Epithelial cell of esophagus (primary cell): ENCODE results near the gene NDUFS2.
A peak's percentile ranks its signal among the peaks of the same experiment; 100 is the strongest.

ENCODE experiments used
- DNase-seq: peaks from one replicate; pipeline ENCODE4 v3.0.0; 2010; ENCODE audit warnings: low read depth
- H3K4me3 ChIP-seq: 2 replicates; pipeline ENCODE4 v1.5.1; 2011; ENCODE audit warnings: mild to moderate bottlenecking, low read length, control low read depth
- TF ChIP-seq, protein P1 (sequence below): IDR thresholded peaks from 2 replicates; pipeline ENCODE4 v1.5.1; 2011; ENCODE audit warnings: low read depth, mild to moderate bottlenecking, low read length, control low read depth, inconsistent platforms; ENCODE audit not compliant: insufficient read depth; ENCODE audit errors: missing control alignments

Gene NDUFS2

DNA sequence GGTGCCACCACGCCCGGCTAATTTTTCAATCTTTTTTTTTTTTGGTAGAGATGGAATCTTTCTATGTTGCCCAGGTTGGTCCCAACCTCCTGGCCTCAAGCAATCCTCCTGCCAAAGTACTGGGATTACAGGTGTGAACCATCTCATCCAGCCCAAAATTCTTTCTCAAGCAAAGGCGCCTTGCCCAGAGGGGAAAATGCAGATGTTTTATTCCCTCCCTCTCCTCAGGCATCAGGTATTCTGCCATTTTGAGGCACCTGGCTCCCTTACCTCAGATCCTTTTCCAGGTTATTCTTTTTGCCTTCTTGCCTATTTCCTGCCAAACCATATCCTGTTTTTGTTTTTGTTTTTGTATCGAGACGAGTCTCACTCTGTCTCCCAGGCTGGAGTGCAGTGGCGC is 13.8 kb upstream of the NDUFS2 start:
- TF ChIP-seq, protein P1, sequence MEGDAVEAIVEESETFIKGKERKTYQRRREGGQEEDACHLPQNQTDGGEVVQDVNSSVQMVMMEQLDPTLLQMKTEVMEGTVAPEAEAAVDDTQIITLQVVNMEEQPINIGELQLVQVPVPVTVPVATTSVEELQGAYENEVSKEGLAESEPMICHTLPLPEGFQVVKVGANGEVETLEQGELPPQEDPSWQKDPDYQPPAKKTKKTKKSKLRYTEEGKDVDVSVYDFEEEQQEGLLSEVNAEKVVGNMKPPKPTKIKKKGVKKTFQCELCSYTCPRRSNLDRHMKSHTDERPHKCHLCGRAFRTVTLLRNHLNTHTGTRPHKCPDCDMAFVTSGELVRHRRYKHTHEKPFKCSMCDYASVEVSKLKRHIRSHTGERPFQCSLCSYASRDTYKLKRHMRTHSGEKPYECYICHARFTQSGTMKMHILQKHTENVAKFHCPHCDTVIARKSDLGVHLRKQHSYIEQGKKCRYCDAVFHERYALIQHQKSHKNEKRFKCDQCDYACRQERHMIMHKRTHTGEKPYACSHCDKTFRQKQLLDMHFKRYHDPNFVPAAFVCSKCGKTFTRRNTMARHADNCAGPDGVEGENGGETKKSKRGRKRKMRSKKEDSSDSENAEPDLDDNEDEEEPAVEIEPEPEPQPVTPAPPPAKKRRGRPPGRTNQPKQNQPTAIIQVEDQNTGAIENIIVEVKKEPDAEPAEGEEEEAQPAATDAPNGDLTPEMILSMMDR = no peak
- DNase-seq = no peak
- H3K4me3 ChIP-seq = no peak overlapping the region

DNA sequence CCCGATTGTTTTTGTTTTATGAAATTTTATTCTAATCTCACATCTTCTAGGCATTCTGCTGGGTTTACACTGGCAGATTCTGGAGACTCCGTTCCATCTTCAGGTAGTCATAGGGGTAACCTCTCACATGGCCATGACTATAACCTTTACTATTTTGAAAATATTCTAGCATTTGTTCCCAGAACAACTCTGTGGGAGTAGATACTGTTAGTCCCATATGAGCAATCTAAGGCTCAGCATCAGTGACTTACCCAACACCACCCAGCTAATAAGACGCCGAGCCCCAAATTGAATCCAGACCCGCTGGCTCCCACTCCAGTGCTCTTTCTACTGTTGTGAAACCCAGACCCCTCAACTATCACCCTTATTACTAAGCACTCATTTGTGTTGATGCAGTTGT is 13.1 kb upstream of the NDUFS2 start:
- H3K4me3 ChIP-seq = no peak overlapping the region
- TF ChIP-seq, protein P1 = no peak
- no peak for DNase-seq

GRCh38 chr1:161190962-161191521 is 11.1 kb upstream of the NDUFS2 start:
- no peak overlapping the region for H3K4me3 ChIP-seq
- no peak for DNase-seq
- TF ChIP-seq, protein P1 = no peak

DNA sequence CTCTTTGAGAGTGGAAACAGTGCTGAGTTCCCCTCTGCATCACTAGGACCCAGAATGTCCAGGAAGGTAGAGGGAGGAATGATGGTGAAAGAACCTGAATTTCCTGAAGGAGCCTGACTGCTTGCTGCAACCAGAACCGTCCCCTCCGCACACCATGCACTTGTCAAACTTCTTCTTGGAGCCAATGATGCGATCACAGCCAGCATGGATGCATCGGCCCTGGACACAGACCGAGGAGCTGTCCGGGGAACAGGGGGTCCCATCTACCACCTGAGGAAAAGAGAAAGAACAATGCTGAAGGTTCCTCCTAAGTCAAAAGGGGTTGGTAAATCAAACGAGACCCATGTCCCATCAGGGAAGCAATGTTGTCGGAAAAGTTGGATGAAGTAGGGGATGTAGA is 10.2 kb upstream of the NDUFS2 start:
- DNase-seq = no peak
- H3K4me3 ChIP-seq = no peak overlapping the region
- TF ChIP-seq, protein P1 = no peak

GRCh38 chr1:161192476-161193465 is 9.4 kb upstream of the NDUFS2 start:
- peak; percentile 73 for DNase-seq

GRCh38 chr1:161193561-161194235 is 8.5 kb upstream of the NDUFS2 start:
- DNase-seq = no peak

More at GRCh38 chr1:161192476-161193465, 9.4 kb upstream of the NDUFS2 start:
- TF ChIP-seq, protein P1 = peak; percentile 98
- no peak overlapping the region for H3K4me3 ChIP-seq

More at GRCh38 chr1:161193561-161194235, 8.5 kb upstream of the NDUFS2 start:
- TF ChIP-seq, protein P1 = no peak
- H3K4me3 ChIP-seq = no peak overlapping the region
